K562 (cell line): ENCODE results near the gene RITA1. TPM values are rescaled to one million over a fixed set of nuclear protein-coding genes. Genes with fewer than 3 reads are reported as not detected.
A peak's percentile ranks its signal among the peaks of the same experiment; 100 is the strongest.

Experiments used
- ASH1L ChIP-seq: fragments of 450-650 bp; IDR thresholded peaks from 2 replicates; pipeline ENCODE4 v1.6.1; 2018; ENCODE audit warnings: borderline replicate concordance, mild to moderate bottlenecking, low read depth; ENCODE audit not compliant: partially characterized antibody
- BRF1 ChIP-seq: IDR thresholded peaks from 3 replicates; pipeline ENCODE4 v1.6.1; 2011; ENCODE audit warnings: borderline replicate concordance, mild to moderate bottlenecking; ENCODE audit not compliant: insufficient read length; ENCODE audit errors: extremely low read depth
- E2F3 ChIP-seq: fragments of 250-450 bp; sonication (Bioruptor Pico); IDR thresholded peaks from 2 replicates; pipeline ENCODE4 v1.4.0; 2020; ENCODE audit warnings: mild to moderate bottlenecking
- EHMT2 ChIP-seq: fragments of 450-650 bp; IDR thresholded peaks from 2 replicates; pipeline ENCODE4 v1.6.1; 2018; ENCODE audit warnings: antibody characterized with exemption
- KAT7 ChIP-seq: sonication (generic); formaldehyde crosslinking; IDR thresholded peaks from 2 replicates; pipeline ENCODE4 v1.8.0; 2022; ENCODE audit warnings: missing genetic modification reagents, mild to moderate bottlenecking, borderline replicate concordance
- MAFF ChIP-seq: IDR thresholded peaks from 2 replicates; pipeline ENCODE4 v1.6.1; 2012; ENCODE audit warnings: low read length, improper control_type of control experiment
- PHF8 ChIP-seq: fragments of 200-600 bp; sonication (generic); IDR thresholded peaks from 2 replicates; pipeline ENCODE4 v1.6.1; 2012; ENCODE audit warnings: mixed run types, mild to moderate bottlenecking, inconsistent platforms, low read length, moderate library complexity, borderline replicate concordance
- RBM15 ChIP-seq: fragments of 200-400 bp; formaldehyde crosslinking; IDR thresholded peaks from 2 replicates; pipeline ENCODE4 v1.6.1; 2018; ENCODE audit warnings: mild to moderate bottlenecking, low read length, moderate library complexity; ENCODE audit not compliant: insufficient read depth
- TEAD4 ChIP-seq, 2 experiments: sonication (generic) in 1 of 2; formaldehyde crosslinking in 1 of 2; IDR thresholded peaks; 2 replicates each; pipeline versions ENCODE4 v1.6.1 to v1.8.0; 2012 to 2022; ENCODE audit warnings: borderline replicate concordance in 1 of 2, inconsistent platforms in 1 of 2, low read length in 1 of 2, mild to moderate bottlenecking in 1 of 2, missing genetic modification reagents in 1 of 2
- YBX1 ChIP-seq: fragments of 450-650 bp; IDR thresholded peaks from 2 replicates; pipeline ENCODE4 v1.7.1; 2016; ENCODE audit warnings: mild to moderate bottlenecking
- ZBED1 ChIP-seq: IDR thresholded peaks from 2 replicates; pipeline ENCODE4 v1.6.1; 2014
- ZBTB7A ChIP-seq: IDR thresholded peaks from 2 replicates; pipeline ENCODE4 v1.6.1; 2011; ENCODE audit warnings: low read depth, mild to moderate bottlenecking, low read length, moderate library complexity, borderline replicate concordance; ENCODE audit not compliant: control insufficient read depth
- ZNF347 ChIP-seq: fragments of 450-650 bp; formaldehyde crosslinking; IDR thresholded peaks from 2 replicates; pipeline ENCODE4 v1.4.0; 2020; ENCODE audit warnings: low read depth, mild to moderate bottlenecking, moderate library complexity
- ZNF695 ChIP-seq: fragments of 450-650 bp; formaldehyde crosslinking; IDR thresholded peaks from 2 replicates; pipeline ENCODE4 v1.4.0; 2020; ENCODE audit warnings: mild to moderate bottlenecking, moderate library complexity
- polyA plus RNA-seq, 8 experiments: library from polyadenylated mRNA; depleted of rRNA in 4 of 8; stranded (reverse) in 5 of 8; unstranded in 3 of 8; fragments of >200 nt; fragmentation: Nextera tagmentation in 2 of 8; fragmentation: Illumina TruSeq in 1 of 8; extraction: Ambion mirVana in 2 of 8; extraction: Trizol in 1 of 8; gene quantifications; 2 replicates each; pipeline versions ENCODE4 v1.2.1 to v1.2.3, GENCODE V29; 2011 to 2014; ENCODE audit warnings: inconsistent platforms in 1 of 8, missing spikeins in 1 of 8
- total RNA-seq, 7 experiments: library from RNA; depleted of rRNA in 6 of 7; stranded (reverse); fragments of >200 nt in 6 of 7; fragmentation: Illumina TruSeq in 2 of 7; extraction: Trizol in 2 of 7; gene quantifications; 2 replicates each; pipeline versions ENCODE4 v1.2.1 to v1.2.3, GENCODE V29; 2011 to 2021; ENCODE audit warnings: low replicate concordance in 1 of 7
- TF ChIP-seq, protein P1 (sequence below): fragments of 200-800 bp; sonication (Bioruptor generic); IDR thresholded peaks from 2 replicates; pipeline ENCODE4 v1.6.1; 2017; ENCODE audit warnings: missing genetic modification characterization, missing compliant biosample characterization
- TF ChIP-seq, protein P2 (sequence below): fragments of 250-450 bp; sonication (Bioruptor Pico); IDR thresholded peaks from 2 replicates; pipeline ENCODE4 v1.8.0; 2022; ENCODE audit warnings: inconsistent platforms, mild to moderate bottlenecking, moderate library complexity, borderline replicate concordance
- TF ChIP-seq, protein P3 (sequence below): fragments of 250-450 bp; sonication (Bioruptor Pico); IDR thresholded peaks from 2 replicates; pipeline ENCODE4 v1.8.0; 2022; ENCODE audit warnings: moderate library complexity, mild to moderate bottlenecking, inconsistent platforms
- TF ChIP-seq, protein P4 (sequence below): fragments of 450-650 bp; IDR thresholded peaks from 2 replicates; pipeline ENCODE4 v1.6.1; 2017; ENCODE audit warnings: antibody characterized with exemption, mild to moderate bottlenecking

Gene RITA1
- total and polyA plus RNA-seq, 9 of the 15 experiments (the other 6 are each of a cell fraction or from before 2014, with no cell fraction given) = 2.8 to 40.4 (median 18.0) TPM

DNA sequence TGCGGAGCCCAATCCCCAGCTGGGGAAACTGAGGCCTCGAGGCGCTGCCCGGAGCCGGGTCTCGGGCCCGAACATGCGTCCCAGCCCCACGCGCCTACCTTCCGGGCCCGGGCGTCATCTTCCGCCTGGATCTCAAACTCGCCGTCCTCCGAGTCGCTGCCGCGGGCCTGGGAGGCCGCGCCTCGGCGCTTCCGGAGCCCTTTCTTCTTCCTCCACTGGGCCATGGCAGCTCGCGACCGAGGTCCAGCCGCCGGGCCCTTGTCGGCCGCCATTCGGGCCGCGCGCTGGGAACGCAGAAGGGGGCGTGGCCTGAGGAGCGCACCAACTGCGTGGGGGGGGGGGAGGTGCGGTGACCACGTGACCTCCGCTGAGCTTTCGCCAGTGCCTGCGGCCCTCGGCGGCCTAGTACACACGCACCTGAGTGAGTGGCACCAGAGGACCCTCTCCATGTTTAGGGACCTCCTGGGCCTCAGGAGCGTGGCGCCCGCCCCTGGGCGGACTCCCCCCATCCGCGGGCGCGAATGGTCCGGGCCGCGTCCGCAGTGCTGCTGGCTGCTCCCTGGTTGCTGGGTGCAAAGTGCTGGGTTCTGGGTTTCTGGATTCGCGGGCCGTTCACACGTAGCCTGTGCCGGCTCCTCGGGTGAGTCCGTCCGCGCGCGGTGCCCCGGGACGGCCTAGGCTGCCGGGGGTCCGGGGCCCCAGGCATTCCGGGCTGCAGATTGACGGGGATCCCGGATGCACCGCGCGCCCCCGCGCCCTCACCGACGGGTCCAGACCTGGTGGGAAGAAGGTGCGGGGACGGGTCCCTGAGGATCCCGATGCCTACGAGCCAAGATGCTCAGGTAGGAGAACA is at the start of gene RITA1, which contains the start of gene DDX54 (continued):
- TF ChIP-seq TEAD4 (IDR thresholded peaks at IDR 0.05; ENCODE audit: low read length) (no peak), TEAD4 (CRISPR knock-in tag; IDR thresholded peaks at IDR 0.05; ENCODE audit: borderline replicate concordance) (peak; percentile 74; the same call in 1 of the 2 replicates), ZNF695 (CRISPR knock-in tag) (no peak), KAT7 (CRISPR knock-in tag) (peak; percentile 93), BRF1 (no peak), E2F3 (CRISPR knock-in tag) (no peak), YBX1 (no peak), EHMT2 (no peak), MAFF (peak; percentile 35; the same call in 1 of the 2 replicates), ASH1L (peak; percentile 65), ZNF347 (no peak), PHF8 (peak; percentile 94), ZBTB7A (no peak; the same call in 1 of the 2 replicates), ZBED1 (no peak), RBM15 (no peak)
- TF ChIP-seq, protein P1, sequence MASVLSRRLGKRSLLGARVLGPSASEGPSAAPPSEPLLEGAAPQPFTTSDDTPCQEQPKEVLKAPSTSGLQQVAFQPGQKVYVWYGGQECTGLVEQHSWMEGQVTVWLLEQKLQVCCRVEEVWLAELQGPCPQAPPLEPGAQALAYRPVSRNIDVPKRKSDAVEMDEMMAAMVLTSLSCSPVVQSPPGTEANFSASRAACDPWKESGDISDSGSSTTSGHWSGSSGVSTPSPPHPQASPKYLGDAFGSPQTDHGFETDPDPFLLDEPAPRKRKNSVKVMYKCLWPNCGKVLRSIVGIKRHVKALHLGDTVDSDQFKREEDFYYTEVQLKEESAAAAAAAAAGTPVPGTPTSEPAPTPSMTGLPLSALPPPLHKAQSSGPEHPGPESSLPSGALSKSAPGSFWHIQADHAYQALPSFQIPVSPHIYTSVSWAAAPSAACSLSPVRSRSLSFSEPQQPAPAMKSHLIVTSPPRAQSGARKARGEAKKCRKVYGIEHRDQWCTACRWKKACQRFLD (CRISPR knock-in tag) = peak; percentile 29; the same call in 1 of the 2 replicates
- TF ChIP-seq, protein P2, sequence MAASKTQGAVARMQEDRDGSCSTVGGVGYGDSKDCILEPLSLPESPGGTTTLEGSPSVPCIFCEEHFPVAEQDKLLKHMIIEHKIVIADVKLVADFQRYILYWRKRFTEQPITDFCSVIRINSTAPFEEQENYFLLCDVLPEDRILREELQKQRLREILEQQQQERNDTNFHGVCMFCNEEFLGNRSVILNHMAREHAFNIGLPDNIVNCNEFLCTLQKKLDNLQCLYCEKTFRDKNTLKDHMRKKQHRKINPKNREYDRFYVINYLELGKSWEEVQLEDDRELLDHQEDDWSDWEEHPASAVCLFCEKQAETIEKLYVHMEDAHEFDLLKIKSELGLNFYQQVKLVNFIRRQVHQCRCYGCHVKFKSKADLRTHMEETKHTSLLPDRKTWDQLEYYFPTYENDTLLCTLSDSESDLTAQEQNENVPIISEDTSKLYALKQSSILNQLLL = no peak
- TF ChIP-seq, protein P3, sequence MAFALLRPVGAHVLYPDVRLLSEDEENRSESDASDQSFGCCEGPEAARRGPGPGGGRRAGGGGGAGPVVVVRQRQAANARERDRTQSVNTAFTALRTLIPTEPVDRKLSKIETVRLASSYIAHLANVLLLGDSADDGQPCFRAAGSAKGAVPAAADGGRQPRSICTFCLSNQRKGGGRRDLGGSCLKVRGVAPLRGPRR (CRISPR knock-in tag) = no peak
- TF ChIP-seq, protein P4, sequence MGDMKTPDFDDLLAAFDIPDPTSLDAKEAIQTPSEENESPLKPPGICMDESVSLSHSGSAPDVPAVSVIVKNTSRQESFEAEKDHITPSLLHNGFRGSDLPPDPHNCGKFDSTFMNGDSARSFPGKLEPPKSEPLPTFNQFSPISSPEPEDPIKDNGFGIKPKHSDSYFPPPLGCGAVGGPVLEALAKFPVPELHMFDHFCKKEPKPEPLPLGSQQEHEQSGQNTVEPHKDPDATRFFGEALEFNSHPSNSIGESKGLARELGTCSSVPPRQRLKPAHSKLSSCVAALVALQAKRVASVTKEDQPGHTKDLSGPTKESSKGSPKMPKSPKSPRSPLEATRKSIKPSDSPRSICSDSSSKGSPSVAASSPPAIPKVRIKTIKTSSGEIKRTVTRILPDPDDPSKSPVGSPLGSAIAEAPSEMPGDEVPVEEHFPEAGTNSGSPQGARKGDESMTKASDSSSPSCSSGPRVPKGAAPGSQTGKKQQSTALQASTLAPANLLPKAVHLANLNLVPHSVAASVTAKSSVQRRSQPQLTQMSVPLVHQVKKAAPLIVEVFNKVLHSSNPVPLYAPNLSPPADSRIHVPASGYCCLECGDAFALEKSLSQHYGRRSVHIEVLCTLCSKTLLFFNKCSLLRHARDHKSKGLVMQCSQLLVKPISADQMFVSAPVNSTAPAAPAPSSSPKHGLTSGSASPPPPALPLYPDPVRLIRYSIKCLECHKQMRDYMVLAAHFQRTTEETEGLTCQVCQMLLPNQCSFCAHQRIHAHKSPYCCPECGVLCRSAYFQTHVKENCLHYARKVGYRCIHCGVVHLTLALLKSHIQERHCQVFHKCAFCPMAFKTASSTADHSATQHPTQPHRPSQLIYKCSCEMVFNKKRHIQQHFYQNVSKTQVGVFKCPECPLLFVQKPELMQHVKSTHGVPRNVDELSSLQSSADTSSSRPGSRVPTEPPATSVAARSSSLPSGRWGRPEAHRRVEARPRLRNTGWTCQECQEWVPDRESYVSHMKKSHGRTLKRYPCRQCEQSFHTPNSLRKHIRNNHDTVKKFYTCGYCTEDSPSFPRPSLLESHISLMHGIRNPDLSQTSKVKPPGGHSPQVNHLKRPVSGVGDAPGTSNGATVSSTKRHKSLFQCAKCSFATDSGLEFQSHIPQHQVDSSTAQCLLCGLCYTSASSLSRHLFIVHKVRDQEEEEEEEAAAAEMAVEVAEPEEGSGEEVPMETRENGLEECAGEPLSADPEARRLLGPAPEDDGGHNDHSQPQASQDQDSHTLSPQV = peak; percentile 18; the same call in 1 of the 2 replicates
